ENCODE measurements around the gene XPO1.

XPO1 gene

DNA sequence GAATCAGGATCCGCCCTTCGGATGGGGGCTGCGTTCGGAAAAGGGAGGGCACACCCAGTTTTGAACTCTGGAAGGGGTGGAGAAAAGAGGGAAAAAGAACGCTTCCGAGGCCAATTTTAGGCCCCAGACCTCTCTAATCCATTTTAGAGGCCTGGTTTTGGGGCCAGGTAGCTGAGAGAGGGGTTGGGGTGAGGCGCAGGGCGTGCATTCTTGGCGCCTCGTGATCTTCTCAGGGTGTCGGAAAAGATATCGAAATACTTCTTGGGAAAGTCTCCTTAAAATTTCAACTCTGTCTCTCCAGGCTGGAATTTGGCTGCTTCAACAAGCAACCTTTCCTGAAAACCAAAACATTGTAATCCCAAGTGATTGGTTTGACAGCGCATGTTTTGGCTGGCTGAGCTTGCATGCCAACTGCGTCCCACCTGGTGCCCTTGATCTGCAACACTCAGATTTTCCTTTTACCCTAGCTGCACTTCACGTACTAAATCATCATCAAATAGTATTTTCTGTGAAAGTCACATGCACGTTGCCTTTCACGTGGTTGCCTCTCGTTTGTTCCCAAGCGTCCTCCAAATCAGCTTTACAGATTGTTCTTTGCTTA is 864 bp upstream of the XPO1 start:
- TF ChIP-seq CTCF (IDR thresholded peaks at IDR 0.05; ENCODE audit: insufficient read depth, low read depth, low read length, missing control alignments), result no peak
- H3K4me3 ChIP-seq (ENCODE audit: low read length), result peak overlapping the region; percentile 97
- peak; percentile 37 for DNase-seq (ENCODE audit: low read depth)

DNA sequence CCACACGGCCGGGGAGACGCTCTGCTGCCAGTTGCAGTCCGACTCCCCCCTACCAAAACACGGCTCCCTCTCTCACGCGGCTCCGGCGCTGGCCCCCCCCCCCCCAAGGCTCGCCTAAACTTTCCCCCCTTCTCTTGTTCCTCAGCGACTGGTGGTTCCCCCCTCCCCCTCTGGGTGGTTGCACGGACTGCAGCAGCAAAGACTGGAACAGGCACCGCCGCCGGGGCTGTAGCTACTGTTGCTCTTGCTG is 281 bp downstream of the XPO1 start:
- no peak for DNase-seq (ENCODE audit: low read depth)
- no peak for TF ChIP-seq CTCF (IDR thresholded peaks at IDR 0.05; ENCODE audit: insufficient read depth, low read depth, low read length, missing control alignments)
- peak overlapping the region; percentile 97 for H3K4me3 ChIP-seq (ENCODE audit: low read length)

DNA sequence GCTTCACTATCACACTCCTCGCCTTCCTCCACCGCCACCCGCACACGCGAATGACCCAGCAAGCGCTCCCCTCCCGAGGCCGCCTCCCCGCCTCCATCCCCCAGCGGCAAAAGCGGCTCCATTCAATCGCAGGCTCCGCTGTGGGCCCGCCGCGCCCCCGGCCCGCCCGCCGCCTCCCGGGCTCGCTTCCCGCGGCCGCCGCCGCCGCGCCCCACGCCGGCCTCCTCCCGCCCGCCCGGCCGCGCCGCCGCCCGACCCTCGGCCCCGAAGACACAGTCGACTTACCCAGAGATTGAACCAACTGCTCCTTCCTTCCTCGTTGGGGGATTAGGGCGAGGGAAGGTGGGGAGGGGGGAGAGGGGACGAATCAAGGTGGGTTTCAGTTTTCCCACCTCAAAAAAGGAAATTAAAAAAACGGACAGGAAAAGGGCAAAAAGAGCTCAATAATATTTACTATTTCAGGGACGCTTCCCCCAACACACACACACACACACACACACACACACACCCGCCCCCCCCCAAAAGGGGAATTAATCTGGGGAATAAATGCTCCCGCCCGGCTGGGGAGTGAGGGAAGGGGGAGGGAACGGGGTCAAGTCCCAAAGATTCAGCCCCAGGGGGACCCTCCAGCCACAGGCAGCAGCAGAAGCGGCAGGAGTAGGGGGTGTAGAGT is 743 bp downstream of the XPO1 start:
- no peak for TF ChIP-seq CTCF (IDR thresholded peaks at IDR 0.05; ENCODE audit: insufficient read depth, low read depth, low read length, missing control alignments)
- DNase-seq (ENCODE audit: low read depth), result peak; percentile 37
- H3K4me3 ChIP-seq (ENCODE audit: low read length), result peak overlapping the region; percentile 97

DNA sequence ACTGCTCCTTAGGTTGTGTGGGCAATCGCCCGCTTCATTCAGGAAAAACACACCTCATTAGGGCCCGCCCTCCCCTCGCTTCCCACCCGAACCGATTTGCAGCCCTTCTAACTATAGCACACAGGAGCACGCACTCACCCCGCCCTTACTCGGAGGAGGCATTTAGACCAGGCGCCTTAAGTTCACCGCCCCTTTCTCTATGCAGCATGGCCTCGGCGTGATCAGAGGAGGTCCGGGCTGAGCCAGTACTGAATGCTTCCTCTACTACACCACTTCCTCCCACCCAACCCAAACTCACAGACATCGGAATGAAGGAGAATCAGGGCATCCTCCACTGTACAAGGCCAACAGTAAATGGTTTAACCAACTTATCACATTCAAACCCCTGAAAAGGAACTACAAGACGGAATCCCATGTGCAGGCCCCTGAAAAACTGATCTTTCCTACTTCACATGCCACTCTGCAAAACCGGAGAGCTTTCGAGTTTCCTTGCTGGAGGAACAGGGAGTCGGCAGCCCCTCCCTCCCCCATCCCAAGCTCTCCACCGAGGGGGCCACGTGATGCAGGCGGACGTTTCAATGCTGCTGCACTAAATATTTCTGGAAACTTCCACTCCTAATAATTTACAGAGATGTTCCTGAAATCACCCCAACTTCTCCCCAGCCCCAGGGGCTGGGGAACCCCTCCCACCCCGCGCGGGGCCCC is 1.4 kb downstream of the XPO1 start:
- no peak for TF ChIP-seq CTCF (IDR thresholded peaks at IDR 0.05; ENCODE audit: insufficient read depth, low read depth, low read length, missing control alignments)
- peak overlapping the region; percentile 97 for H3K4me3 ChIP-seq (ENCODE audit: low read length)

DNA sequence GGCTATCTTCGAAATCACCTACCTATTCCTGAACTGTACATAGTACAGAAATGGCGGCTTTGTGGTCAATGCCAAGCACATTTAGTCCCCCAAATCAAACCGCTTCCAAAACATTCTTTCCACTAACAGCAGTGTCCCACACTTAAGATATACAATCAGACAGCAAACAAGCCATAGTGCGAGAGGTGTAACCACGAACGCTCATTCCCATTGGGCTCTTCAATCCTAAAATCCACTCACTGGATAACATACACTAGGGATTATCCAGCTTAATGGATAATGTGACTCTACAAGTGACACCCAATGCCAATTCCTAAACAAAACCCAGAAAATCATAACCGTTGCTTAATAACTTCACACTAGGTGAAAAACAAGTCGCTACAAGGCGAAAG is 2.0 kb downstream of the XPO1 start:
- TF ChIP-seq CTCF (IDR thresholded peaks at IDR 0.05; ENCODE audit: insufficient read depth, low read depth, low read length, missing control alignments), result no peak
- peak overlapping the region; percentile 97 for H3K4me3 ChIP-seq (ENCODE audit: low read length)
- DNase-seq (ENCODE audit: low read depth), result no peak

More for the DNA sequence above, 1.4 kb downstream of the XPO1 start:
- peak; percentile 94 for DNase-seq (ENCODE audit: low read depth)

- DNase-seq (ENCODE audit: low read depth), result no peak
- no peak for TF ChIP-seq CTCF (IDR thresholded peaks at IDR 0.05; ENCODE audit: insufficient read depth, low read depth, low read length, missing control alignments)
- peak overlapping the region; percentile 97 for H3K4me3 ChIP-seq (ENCODE audit: low read length)
Observed at GRCh38 chr2:61535449-61535848, 2.7 kb downstream of the XPO1 start.

Measured in epithelial cell of esophagus (primary cell).